ENCODE measurements around the gene RNASEH2B. TPM values are rescaled to one million over a fixed set of nuclear protein-coding genes. Genes with fewer than 3 reads are reported as not detected.
A peak's percentile ranks its signal among the peaks of the same experiment; 100 is the strongest.

RNASEH2B gene
- total and polyA plus RNA-seq, 2 donors: 187 to 349 TPM

DNA sequence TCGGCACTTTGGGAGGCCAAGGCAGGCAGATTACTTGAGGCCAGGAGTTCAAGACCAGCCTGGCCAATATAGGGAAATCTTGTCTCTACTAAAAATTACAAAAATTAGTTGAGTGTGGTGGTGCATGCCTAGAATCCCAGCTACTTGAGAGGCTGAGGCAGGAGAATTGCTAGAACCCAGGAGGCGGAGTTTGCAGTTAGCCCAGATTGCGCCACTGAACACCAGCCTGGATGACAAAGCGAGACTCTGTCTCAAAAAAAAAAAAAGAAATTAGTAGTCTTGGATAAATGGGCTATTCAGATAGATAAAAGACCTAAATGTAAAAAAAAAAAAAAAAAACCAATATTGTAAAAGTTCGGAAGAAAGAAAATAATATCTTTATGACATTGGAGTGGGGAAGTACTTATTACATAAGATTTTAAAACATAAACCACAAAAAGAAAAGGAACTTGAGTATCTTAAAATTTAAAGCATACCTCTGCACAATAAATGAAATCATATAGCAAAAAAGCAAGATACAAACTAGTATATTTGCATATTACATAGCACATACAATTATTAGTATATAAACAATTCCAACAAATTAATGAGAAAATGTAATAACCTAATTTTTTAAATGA, 26.7 kb upstream of the RNASEH2B start:
- H3K4me1 ChIP-seq (ENCODE audit: control insufficient read depth in 2 of 2, insufficient read depth in 2 of 2, low read length in 2 of 2): peaks cover 6 to 15% of the 10 kb centered on the region in 2 donors
- no peaks in the 10 kb centered on the region for H3K36me3 ChIP-seq (ENCODE audit: control insufficient read depth in 2 of 2, insufficient read depth in 2 of 2, low read length in 1 of 2)
- DNase-seq (ENCODE audit: low read depth in 6 of 9, low spot score in 9 of 9): no peak
- H3K9me3 ChIP-seq (ENCODE audit: control insufficient read depth in 2 of 2, insufficient read depth in 1 of 2, low read length in 1 of 2): peaks cover 0 to 3% of the 10 kb centered on the region in 2 donors
- H3K4me3 ChIP-seq (ENCODE audit: low read length in 2 of 2): no peak overlapping the region
- WGBS: 97% methylated on average over 5 of the region's 5 CpGs
- H3K27ac ChIP-seq (ENCODE audit: low read depth in 1 of 2, low read length in 1 of 2): no peak overlapping the region
- no peaks in the 10 kb centered on the region for H3K27me3 ChIP-seq (ENCODE audit: control insufficient read depth in 2 of 2, insufficient read depth in 1 of 2, low read length in 1 of 2)

DNA sequence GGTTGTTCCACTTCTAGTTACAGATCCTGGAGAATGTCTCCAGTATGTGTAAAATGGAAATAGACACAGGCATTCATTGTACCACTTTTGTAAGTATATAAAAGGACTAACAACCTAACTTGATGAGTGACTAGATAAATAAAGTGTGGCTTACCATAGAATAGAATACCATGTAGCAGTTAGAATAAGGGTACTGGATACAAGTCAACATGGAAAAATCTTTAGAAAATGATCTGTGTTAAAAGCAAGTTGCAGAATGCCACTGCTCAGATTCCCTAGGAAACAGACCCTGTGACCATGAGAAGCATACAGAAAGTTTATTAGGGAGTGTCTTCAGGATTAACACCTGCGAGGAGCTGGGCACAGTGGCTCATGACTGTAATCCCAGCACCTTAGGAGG, 25.9 kb upstream of the RNASEH2B start:
- WGBS: 95% methylated on average over 1 of the region's 1 CpG
- H3K36me3 ChIP-seq (ENCODE audit: control insufficient read depth in 2 of 2, insufficient read depth in 2 of 2, low read length in 1 of 2): no peaks in the 10 kb centered on the region
- peaks cover 0 to 3% of the 10 kb centered on the region in 2 donors for H3K9me3 ChIP-seq (ENCODE audit: control insufficient read depth in 2 of 2, insufficient read depth in 1 of 2, low read length in 1 of 2)
- H3K4me1 ChIP-seq (ENCODE audit: control insufficient read depth in 2 of 2, insufficient read depth in 2 of 2, low read length in 2 of 2): peaks cover 6 to 13% of the 10 kb centered on the region in 2 donors
- no peaks in the 10 kb centered on the region for H3K27me3 ChIP-seq (ENCODE audit: control insufficient read depth in 2 of 2, insufficient read depth in 1 of 2, low read length in 1 of 2)
- no peak overlapping the region for H3K4me3 ChIP-seq (ENCODE audit: low read length in 2 of 2)
- no peak for DNase-seq (ENCODE audit: low read depth in 6 of 9, low spot score in 9 of 9)
- no peak overlapping the region for H3K27ac ChIP-seq (ENCODE audit: low read depth in 1 of 2, low read length in 1 of 2)

DNA sequence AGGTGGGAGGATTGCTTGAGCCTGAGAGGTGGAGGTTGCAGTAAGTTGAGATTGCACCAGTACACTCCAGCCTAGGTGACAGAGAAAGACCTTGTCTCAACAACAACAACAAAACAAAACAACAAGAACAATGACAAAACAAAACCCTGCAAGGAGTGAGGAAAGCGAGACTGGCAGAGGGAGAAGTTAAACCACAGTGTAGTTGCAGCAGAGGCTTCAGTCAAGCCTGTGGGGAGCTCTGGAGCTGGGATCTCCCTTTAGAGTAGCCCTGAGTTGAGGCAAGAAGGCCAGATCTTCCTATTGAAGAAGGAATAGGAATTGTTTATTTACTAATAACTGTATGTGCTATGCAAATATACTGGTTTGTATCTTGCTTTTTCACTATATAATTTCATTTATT, 25.3 kb upstream of the RNASEH2B start:
- WGBS: 62% methylated on average over 1 of the region's 1 CpG
- Histone ChIP-seq H3K4me1 (ENCODE audit: control insufficient read depth in 2 of 2, insufficient read depth in 2 of 2, low read length in 2 of 2) (peaks cover 8 to 17% of the 10 kb centered on the region in 2 donors), H3K27me3 (ENCODE audit: control insufficient read depth in 2 of 2, insufficient read depth in 1 of 2, low read length in 1 of 2) (no peaks in the 10 kb centered on the region), H3K9me3 (ENCODE audit: control insufficient read depth in 2 of 2, insufficient read depth in 1 of 2, low read length in 1 of 2) (peaks cover 0 to 3% of the 10 kb centered on the region in 2 donors), H3K4me3 (ENCODE audit: low read length in 2 of 2) (no peak overlapping the region), H3K36me3 (ENCODE audit: control insufficient read depth in 2 of 2, insufficient read depth in 2 of 2, low read length in 1 of 2) (no peaks in the 10 kb centered on the region), H3K27ac (ENCODE audit: low read depth in 1 of 2, low read length in 1 of 2) (no peak overlapping the region)
- no peak for DNase-seq (ENCODE audit: low read depth in 6 of 9, low spot score in 9 of 9)

DNA sequence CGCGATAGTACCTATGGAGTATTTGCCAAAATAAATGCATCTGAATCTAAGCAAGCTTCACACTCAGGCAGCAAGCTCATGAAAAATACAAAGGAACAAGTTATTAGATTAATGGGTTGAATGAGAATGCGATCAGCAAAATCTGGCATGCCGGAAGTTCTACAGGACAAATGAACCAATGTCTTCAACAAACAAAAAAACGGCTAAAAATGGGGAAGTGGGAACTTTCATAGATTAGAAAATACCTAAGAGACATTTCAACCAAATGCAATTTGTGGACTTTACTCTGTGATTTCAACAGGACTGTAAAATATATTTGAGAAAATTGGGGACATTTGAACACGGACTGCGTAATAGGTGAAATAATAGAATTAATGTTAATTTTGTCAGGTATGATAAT, 22.4 kb upstream of the RNASEH2B start:
- Histone ChIP-seq H3K36me3 (ENCODE audit: control insufficient read depth in 2 of 2, insufficient read depth in 2 of 2, low read length in 1 of 2) (peaks cover 0 to 2% of the 10 kb centered on the region in 2 donors), H3K4me3 (ENCODE audit: low read length in 2 of 2) (no peak overlapping the region), H3K27ac (ENCODE audit: low read depth in 1 of 2, low read length in 1 of 2) (no peak overlapping the region), H3K4me1 (ENCODE audit: control insufficient read depth in 2 of 2, insufficient read depth in 2 of 2, low read length in 2 of 2) (peaks cover 23 to 37% of the 10 kb centered on the region in 2 donors), H3K27me3 (ENCODE audit: control insufficient read depth in 2 of 2, insufficient read depth in 1 of 2, low read length in 1 of 2) (no peaks in the 10 kb centered on the region), H3K9me3 (ENCODE audit: control insufficient read depth in 2 of 2, insufficient read depth in 1 of 2, low read length in 1 of 2) (peaks cover 0 to 3% of the 10 kb centered on the region in 2 donors)
- WGBS: 93% methylated on average over 7 of the region's 7 CpGs
- DNase-seq (ENCODE audit: low read depth in 6 of 9, low spot score in 9 of 9): no peak

DNA sequence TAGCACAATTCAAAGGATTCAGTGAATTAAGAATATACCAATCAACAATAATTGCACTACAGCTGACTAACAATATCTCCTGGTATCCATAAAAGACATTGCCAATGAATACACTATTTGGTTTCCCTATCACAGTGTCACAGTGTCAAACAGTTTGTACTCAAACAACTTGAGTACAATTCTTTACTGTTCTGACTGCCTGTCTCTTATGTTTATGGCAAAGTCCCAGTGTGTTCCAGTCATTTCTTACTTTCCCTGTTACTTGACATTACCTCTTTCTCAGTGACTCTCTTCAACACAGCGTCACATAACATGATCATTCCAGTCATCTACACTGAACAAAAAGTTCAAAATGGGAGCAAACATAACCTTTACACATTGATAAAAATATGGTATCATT, 21.2 kb upstream of the RNASEH2B start:
- H3K4me3 ChIP-seq (ENCODE audit: low read length in 2 of 2): no peak overlapping the region
- H3K9me3 ChIP-seq (ENCODE audit: control insufficient read depth in 2 of 2, insufficient read depth in 1 of 2, low read length in 1 of 2): no peaks in the 10 kb centered on the region
- WGBS: 0% methylated on average over 1 of the region's 1 CpG
- no peaks in the 10 kb centered on the region for H3K27me3 ChIP-seq (ENCODE audit: control insufficient read depth in 2 of 2, insufficient read depth in 1 of 2, low read length in 1 of 2)
- H3K4me1 ChIP-seq (ENCODE audit: control insufficient read depth in 2 of 2, insufficient read depth in 2 of 2, low read length in 2 of 2): peaks cover 24 to 46% of the 10 kb centered on the region in 2 donors
- H3K36me3 ChIP-seq (ENCODE audit: control insufficient read depth in 2 of 2, insufficient read depth in 2 of 2, low read length in 1 of 2): peaks cover 0 to 2% of the 10 kb centered on the region in 2 donors
- no peak overlapping the region for H3K27ac ChIP-seq (ENCODE audit: low read depth in 1 of 2, low read length in 1 of 2)
- no peak for DNase-seq (ENCODE audit: low read depth in 6 of 9, low spot score in 9 of 9)

DNA sequence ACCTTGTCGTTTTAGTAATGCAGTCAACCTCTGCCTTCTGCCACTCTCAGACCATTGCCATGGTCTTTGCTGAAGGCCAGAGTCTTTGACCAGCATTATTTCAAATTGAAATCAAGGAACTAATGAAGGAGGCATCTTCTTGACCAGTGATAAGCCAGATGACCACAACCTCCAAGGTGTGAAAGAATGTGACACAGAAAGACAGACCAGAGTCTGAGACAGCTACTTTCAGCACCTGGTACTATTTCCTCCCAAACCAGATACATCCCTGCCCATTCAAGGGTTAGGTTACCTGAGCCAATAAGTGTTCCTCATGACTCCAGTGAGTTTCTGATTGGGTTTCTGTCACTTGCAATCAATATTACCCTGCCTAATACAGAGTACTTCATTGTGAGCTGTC, 20.3 kb upstream of the RNASEH2B start:
- 2% methylated on average over 1 of the region's 1 CpG for WGBS
- Histone ChIP-seq H3K36me3 (ENCODE audit: control insufficient read depth in 2 of 2, insufficient read depth in 2 of 2, low read length in 1 of 2) (peaks cover 0 to 2% of the 10 kb centered on the region in 2 donors), H3K4me1 (ENCODE audit: control insufficient read depth in 2 of 2, insufficient read depth in 2 of 2, low read length in 2 of 2) (peaks cover 28 to 49% of the 10 kb centered on the region in 2 donors), H3K27ac (ENCODE audit: low read depth in 1 of 2, low read length in 1 of 2) (no peak overlapping the region), H3K9me3 (ENCODE audit: control insufficient read depth in 2 of 2, insufficient read depth in 1 of 2, low read length in 1 of 2) (no peaks in the 10 kb centered on the region), H3K4me3 (ENCODE audit: low read length in 2 of 2) (no peak overlapping the region), H3K27me3 (ENCODE audit: control insufficient read depth in 2 of 2, insufficient read depth in 1 of 2, low read length in 1 of 2) (no peaks in the 10 kb centered on the region)
- DNase-seq (ENCODE audit: low read depth in 6 of 9, low spot score in 9 of 9): no peak

DNA sequence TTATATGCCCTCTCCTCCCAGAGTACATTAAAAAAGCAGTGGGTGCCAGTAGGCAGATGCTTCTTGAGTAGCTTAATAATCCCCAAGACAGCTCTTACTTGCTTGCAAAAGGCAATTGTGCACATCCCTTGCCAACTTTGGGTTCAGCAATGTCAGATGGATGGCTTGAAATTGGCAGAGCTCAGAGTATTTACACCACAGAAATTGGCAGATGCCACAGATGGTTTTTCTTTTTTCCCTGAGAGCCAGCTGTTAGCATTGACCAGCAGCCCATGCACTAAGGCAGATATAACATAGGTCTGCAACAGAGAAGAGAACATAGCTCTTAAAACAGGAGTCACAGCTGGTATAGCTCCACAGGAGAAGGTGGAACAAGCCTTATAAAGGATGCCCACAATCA, 18.4 kb upstream of the RNASEH2B start:
- H3K36me3 ChIP-seq (ENCODE audit: control insufficient read depth in 2 of 2, insufficient read depth in 2 of 2, low read length in 1 of 2): peaks cover 0 to 5% of the 10 kb centered on the region in 2 donors
- H3K4me3 ChIP-seq (ENCODE audit: low read length in 2 of 2): peak overlapping the region in 1 of 2 donors; percentile 24
- peak overlapping the region; percentile 68 to 99 for H3K27ac ChIP-seq (ENCODE audit: low read depth in 1 of 2, low read length in 1 of 2)
- H3K9me3 ChIP-seq (ENCODE audit: control insufficient read depth in 2 of 2, insufficient read depth in 1 of 2, low read length in 1 of 2): no peaks in the 10 kb centered on the region
- no peaks in the 10 kb centered on the region for H3K27me3 ChIP-seq (ENCODE audit: control insufficient read depth in 2 of 2, insufficient read depth in 1 of 2, low read length in 1 of 2)
- H3K4me1 ChIP-seq (ENCODE audit: control insufficient read depth in 2 of 2, insufficient read depth in 2 of 2, low read length in 2 of 2): peaks cover 39 to 64% of the 10 kb centered on the region in 2 donors
- peak in 1 of 9 donors; percentile 67 for DNase-seq (ENCODE audit: low read depth in 6 of 9, low spot score in 9 of 9)

DNA sequence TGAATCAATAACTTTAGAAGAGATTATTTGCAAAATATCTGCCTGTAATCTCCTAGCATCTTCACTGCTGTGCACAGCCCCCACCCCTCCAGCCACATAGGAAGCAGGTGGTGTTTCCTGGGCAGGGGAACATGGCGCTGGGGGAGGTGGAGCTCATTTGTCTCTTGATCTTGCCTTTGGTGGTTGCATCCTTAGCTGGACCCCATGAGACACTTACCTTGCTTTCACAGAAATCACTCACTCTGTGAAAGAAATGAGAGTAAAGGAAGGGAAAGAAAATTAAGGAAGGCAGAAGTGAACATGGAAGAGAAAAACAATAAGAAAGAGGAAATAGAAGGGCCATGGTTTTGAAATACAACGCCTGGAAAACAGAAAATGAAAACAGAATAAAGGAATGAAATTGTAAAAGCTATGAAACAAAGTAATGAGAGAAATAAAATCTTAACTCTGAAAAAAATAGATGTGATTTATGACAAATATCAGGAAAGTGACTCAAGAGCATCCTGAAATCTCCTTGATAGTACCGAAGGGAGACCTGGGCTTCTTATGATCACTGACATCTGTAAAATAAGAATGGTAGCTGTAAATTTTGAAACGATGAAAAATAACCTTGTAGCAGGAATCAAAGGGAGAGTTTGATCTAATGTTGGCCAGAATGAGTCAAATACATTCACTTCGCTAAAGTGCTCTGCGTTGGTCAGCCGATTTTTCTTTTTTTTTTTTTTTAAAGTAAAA, 17.2 kb upstream of the RNASEH2B start:
- Histone ChIP-seq H3K27ac (ENCODE audit: low read depth in 1 of 2, low read length in 1 of 2) (peak overlapping the region; percentile 94 to 99), H3K9me3 (ENCODE audit: control insufficient read depth in 2 of 2, insufficient read depth in 1 of 2, low read length in 1 of 2) (no peaks in the 10 kb centered on the region), H3K4me3 (ENCODE audit: low read length in 2 of 2) (peak overlapping the region; percentile 6 to 29), H3K4me1 (ENCODE audit: control insufficient read depth in 2 of 2, insufficient read depth in 2 of 2, low read length in 2 of 2) (peaks cover 41 to 64% of the 10 kb centered on the region in 2 donors), H3K27me3 (ENCODE audit: control insufficient read depth in 2 of 2, insufficient read depth in 1 of 2, low read length in 1 of 2) (no peaks in the 10 kb centered on the region), H3K36me3 (ENCODE audit: control insufficient read depth in 2 of 2, insufficient read depth in 2 of 2, low read length in 1 of 2) (peaks cover 0 to 5% of the 10 kb centered on the region in 2 donors)
- 35% methylated on average over 7 of the region's 7 CpGs for WGBS
- peak in 6 of 9 donors; percentile 55 to 93 (median 82) for DNase-seq (ENCODE audit: low read depth in 6 of 9, low spot score in 9 of 9)

DNA sequence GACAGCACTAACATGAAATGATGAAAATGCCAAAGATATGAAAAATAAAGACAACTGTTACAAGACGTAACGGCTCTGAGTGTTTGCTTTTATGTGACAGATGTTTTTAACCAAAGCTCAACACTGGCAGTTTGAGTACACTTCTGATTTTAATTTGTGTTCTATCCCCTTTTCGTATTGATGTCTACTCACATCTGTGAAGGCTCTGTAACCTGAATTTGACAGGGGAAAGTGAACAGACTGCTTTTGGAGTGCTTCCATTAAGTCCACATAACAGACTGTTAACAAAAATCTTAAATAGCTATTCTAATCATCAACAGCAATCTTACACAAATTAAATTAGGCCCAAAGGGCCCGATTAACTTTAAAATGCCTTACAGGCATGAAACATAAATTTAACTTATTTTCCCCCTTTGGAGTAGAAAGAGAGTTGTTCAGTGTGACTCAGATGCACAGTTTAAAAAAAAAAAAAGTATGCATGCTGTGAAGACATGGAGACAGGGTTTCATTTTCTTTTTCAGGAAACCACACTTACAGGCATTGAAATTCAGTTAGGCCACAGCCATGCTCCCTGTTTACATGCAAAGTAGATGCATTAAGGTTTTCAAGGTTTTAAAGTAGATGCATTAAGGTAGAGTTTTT, 16.3 kb upstream of the RNASEH2B start:
- peaks cover 41 to 64% of the 10 kb centered on the region in 2 donors for H3K4me1 ChIP-seq (ENCODE audit: control insufficient read depth in 2 of 2, insufficient read depth in 2 of 2, low read length in 2 of 2)
- peak overlapping the region; percentile 97 to 99 for H3K27ac ChIP-seq (ENCODE audit: low read depth in 1 of 2, low read length in 1 of 2)
- peak in 6 of 9 donors; percentile 79 to 93 (median 81) for DNase-seq (ENCODE audit: low read depth in 6 of 9, low spot score in 9 of 9)
- no peaks in the 10 kb centered on the region for H3K9me3 ChIP-seq (ENCODE audit: control insufficient read depth in 2 of 2, insufficient read depth in 1 of 2, low read length in 1 of 2)
- under 1% methylated on average over 4 of the region's 4 CpGs for WGBS
- peaks cover 0 to 5% of the 10 kb centered on the region in 2 donors for H3K36me3 ChIP-seq (ENCODE audit: control insufficient read depth in 2 of 2, insufficient read depth in 2 of 2, low read length in 1 of 2)
- H3K4me3 ChIP-seq (ENCODE audit: low read length in 2 of 2): peak overlapping the region in 1 of 2 donors; percentile 10
- no peaks in the 10 kb centered on the region for H3K27me3 ChIP-seq (ENCODE audit: control insufficient read depth in 2 of 2, insufficient read depth in 1 of 2, low read length in 1 of 2)
